Activated T-cell treated with anti-CD3 and anti-CD28 coated beads, Interleukin-2, amount 50 U/mL, for 4 hours (primary cell): Measurements from ENCODE around the gene RERE. TPM values are rescaled to one million over a fixed set of nuclear protein-coding genes. Genes with fewer than 3 reads are reported as not detected.

Experiments
- ATAC-seq, 2 donors: fragments of 200-7000 bp; cut with Tn5 transposase; one replicate each; pipeline ENCODE4 v1.10.0; 2021
- DNase-seq: peaks from one replicate; pipeline ENCODE4 v3.0.0-alpha.2; 2020
- H3K27me3 Mint-ChIP-seq: one replicate; pipeline ENCODE4 v1.8.0; 2021; ENCODE audit warnings: low read depth, mixed read lengths
- H3K36me3 Mint-ChIP-seq: one replicate; pipeline ENCODE4 v1.8.0; 2022; ENCODE audit warnings: mixed read lengths; ENCODE audit not compliant: insufficient read depth
- H3K4me1 Mint-ChIP-seq: one replicate; pipeline ENCODE4 v1.8.0; 2021; ENCODE audit warnings: low read depth, mixed read lengths
- H3K4me3 Mint-ChIP-seq: one replicate; pipeline ENCODE4 v1.8.0; 2021; ENCODE audit warnings: mild to moderate bottlenecking, moderate library complexity, mixed read lengths
- H3K9me3 Mint-ChIP-seq: one replicate; pipeline ENCODE4 v1.8.0; 2021; ENCODE audit warnings: mixed read lengths
- total RNA-seq, 3 donors: library from RNA; stranded (reverse); gene quantifications; one replicate each; pipeline ENCODE4 v1.2.1, GENCODE V29; 2021

The RERE gene
- total RNA-seq, 3 donors from 2014 or later: 40.5 to 53.4 (median 47.8) TPM

DNA sequence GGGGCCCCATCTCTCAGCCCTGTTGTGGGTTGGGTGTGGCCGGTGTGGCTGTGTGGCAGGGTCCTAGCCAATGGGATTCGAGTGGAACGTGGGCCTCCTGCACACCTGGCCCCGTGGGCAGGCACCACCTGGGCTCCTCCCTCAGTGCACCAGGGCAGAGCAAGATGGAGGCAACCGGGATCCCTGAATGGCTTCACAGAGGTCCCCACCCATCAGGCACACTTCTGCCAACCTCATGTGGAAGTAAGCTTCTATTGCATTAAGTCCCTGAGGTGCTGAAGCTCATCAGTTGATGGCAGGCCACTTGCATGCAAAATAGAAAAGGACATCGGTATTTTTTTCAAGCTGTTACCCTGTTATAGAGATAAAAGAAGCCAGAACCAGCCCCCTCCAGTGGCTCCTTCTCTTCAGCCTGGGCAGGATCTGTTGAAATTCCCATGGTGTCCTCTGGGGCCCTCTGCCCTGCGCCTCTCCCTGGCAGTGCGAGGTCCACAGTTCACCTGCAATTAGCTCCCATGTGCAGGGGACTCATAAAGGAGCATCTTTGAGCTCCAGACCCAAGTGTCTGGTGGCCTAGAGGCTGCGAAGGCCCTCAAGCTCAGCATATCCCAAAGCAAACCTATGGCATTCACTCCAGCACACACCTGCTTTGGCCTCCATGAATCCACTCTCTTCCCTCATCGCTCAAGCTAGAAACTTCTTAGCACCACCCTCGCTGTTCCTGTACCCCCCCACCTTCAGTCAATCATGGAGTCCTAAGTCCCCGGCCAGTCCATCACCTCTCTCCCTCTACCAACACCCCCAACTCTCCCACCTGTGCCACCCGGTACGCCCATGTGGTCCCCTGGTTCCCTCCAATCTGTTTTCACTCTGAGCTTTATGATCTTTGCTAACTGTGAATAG is 501.6 kb downstream of the RERE start:
- Mint-ChIP-seq H3K4me1 (peaks cover 11% of the 10 kb centered on the region), H3K9me3 (no peaks in the 10 kb centered on the region), H3K27me3 (peaks cover 33% of the 10 kb centered on the region), H3K36me3 (no peaks in the 10 kb centered on the region), H3K4me3 (no peak overlapping the region)
- ATAC-seq: no peak
- DNase-seq: no peak

DNA sequence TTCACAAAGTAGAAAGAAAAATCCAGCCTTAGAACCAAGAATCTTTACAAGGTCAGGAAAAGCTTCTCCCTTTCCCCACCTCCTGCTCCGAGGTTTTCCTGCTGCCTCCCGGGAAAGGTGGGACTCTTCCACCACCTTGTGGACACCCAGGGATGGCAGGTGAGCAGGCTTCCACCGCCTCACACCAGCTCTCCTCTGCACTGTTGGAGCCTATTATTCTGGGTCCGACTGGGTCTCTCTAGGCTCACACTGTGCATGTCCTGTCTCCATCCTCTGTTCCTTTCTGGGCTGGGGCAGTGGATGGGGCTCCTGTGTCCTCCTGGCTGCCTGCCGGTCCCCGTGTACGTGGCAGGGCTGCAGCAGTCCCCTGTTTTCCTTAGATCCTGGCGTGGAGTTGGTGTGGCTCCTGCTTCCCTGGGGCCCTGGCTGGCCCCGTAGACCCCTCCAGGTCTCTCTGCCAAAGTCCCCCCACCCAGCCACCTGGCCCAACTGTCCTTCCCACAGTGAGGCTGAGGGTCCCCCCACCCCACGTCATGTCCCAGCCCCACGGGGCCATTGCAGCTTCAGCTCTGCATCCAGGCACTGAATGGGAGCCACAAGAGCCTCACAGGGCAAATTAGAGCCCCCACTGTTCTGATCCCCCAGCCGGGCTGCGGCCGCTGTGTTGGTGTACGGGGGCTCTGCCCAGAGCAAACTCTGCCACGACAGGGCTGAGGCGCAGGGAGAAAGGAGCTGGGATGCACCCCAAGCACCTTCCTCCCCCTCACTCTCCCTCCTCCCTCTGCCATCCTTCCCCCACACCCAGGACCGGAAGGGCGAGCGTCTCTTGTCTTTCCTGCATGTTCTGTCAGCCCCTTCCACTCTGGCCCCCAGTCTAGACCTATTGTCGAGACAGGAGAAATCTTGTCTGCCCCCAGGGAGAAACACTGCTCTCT is 502.8 kb downstream of the RERE start:
- peaks cover 33% of the 10 kb centered on the region for H3K27me3 Mint-ChIP-seq
- H3K4me1 Mint-ChIP-seq: peaks cover 11% of the 10 kb centered on the region
- no peaks in the 10 kb centered on the region for H3K36me3 Mint-ChIP-seq
- H3K4me3 Mint-ChIP-seq: no peak overlapping the region
- DNase-seq: peak; percentile 27
- H3K9me3 Mint-ChIP-seq: no peaks in the 10 kb centered on the region
- ATAC-seq: peak in 1 of 2 donors; percentile 32

DNA sequence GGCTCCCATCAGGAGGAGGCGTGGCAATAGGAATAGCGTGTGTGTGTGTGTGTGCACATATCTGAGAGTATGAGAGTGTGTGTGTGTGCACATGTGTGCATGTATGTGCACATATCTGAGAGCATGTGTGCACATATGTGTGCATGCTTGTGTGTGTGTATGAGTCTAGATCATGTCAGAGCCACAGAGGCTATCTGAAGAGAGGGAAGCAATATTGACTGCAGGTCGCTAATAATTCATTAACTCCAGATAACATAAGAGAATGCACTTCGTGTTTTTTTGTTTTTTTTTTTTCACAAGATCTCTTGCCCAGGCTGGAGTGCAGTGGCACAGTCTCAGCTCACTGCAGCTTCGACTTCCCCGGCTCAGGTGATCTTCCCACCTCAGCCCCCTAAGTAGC is 504.2 kb downstream of the RERE start:
- Mint-ChIP-seq H3K27me3 (peaks cover 31% of the 10 kb centered on the region), H3K4me3 (no peak overlapping the region), H3K4me1 (peaks cover 8% of the 10 kb centered on the region), H3K9me3 (no peaks in the 10 kb centered on the region), H3K36me3 (no peaks in the 10 kb centered on the region)
- DNase-seq (no peak), ATAC-seq (no peak)

DNA sequence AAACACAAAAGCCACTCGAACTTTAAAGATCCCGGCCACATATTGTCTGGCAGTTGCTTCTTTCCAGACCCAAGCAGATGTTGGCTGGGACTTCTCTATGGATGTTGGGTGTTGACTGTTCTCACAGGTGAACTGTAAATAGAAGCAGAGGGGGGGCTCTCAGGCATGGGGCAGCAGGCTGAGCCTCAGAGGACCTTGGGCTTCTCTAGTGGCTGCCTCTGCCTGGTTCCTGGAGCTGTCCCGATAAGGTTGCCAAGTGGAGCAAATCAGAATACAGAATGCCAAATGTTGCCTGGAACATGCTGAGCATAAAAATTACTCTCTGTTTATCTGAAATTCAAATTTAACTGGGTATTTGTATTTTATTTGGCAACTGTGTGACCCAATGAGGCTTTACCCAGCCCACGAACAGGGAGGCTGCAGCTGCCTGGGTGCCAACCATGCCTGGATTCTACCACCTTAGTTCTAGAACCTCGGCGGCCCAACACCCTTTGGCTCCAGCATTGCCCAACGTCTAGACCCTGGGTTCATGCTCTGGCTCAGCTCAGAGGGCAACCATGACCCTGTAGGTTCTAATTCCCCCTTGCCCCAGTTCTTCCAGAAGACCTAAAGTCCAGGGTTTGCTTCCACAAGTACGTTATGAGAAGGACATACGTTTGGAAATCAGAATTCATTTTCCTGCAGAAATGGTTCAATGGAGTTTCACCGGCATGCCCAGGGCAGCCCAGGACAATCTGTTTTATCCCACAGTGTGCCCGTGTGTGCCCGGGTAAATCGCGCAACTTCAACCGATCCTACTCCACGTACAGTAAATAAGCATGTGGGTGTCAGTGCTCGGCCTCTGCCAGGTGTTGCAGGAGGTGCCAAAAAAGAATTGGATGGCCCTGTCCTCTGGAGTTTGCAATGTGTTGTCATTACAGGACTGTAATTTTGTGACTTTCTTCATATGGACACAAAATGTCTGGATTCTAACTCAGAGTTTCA is 504.9 kb downstream of the RERE start:
- no peaks in the 10 kb centered on the region for H3K36me3 Mint-ChIP-seq
- ATAC-seq (no peak), DNase-seq (no peak)
- H3K4me1 Mint-ChIP-seq: peaks cover 7% of the 10 kb centered on the region
- no peaks in the 10 kb centered on the region for H3K9me3 Mint-ChIP-seq
- H3K4me3 Mint-ChIP-seq: no peak overlapping the region
- peaks cover 31% of the 10 kb centered on the region for H3K27me3 Mint-ChIP-seq

DNA sequence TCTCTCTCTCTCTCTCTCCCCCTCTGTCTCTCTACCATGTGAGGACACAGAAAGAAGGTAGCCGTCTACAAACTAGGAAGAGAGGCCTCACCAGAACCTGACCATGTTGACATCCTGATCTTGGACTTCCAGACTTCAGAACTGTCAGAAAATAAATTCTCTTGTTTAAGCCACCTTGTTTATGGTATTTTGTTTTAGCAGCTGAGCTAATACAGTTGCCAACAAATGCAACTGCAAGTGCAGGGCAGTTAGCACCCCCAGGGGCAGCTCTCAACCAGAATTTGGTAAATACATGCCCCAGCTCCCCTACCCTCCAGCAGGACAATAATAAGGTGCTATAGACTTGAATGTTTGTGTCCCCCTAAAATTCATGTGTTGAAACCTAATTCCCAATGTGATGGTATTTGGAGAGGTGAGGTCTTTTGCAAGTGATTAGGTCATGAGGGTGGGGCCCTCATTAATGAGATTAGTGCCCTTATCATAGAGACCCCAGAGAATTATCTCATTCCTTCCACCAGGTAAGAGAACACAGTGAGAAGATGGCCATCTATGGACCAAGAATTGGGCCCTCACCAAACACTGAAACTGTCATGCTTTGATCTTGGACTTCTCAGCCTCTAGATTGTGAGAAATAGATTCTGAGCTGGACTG is 506.2 kb downstream of the RERE start:
- DNase-seq (no peak), ATAC-seq (no peak)
- Mint-ChIP-seq H3K4me3 (no peak overlapping the region), H3K27me3 (peaks cover 24% of the 10 kb centered on the region), H3K4me1 (peaks cover 6% of the 10 kb centered on the region), H3K36me3 (no peaks in the 10 kb centered on the region), H3K9me3 (no peaks in the 10 kb centered on the region)

DNA sequence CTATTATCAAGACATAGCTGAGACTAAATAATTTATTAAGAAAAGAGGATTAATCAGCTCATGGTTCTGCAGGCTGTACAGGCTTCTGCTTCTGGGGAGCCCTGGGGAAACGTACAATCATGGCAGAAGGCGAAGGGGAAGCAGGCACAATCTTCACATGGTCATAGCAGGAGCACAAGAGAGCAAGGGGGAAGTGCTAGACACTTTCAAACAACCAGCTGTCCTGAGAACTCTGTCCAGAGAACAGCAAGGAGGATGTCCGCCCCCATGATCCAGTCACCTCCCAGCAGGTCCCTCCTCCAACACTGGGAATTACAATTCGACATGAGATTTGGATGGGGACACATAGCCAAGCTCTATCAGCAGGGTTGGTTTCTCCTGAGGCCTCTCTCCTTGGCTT is 509.8 kb downstream of the RERE start:
- DNase-seq (no peak), ATAC-seq (no peak)
- H3K4me1 Mint-ChIP-seq: no peaks in the 10 kb centered on the region
- H3K27me3 Mint-ChIP-seq: no peaks in the 10 kb centered on the region
- no peak overlapping the region for H3K4me3 Mint-ChIP-seq
- no peaks in the 10 kb centered on the region for H3K9me3 Mint-ChIP-seq
- H3K36me3 Mint-ChIP-seq: no peaks in the 10 kb centered on the region

DNA sequence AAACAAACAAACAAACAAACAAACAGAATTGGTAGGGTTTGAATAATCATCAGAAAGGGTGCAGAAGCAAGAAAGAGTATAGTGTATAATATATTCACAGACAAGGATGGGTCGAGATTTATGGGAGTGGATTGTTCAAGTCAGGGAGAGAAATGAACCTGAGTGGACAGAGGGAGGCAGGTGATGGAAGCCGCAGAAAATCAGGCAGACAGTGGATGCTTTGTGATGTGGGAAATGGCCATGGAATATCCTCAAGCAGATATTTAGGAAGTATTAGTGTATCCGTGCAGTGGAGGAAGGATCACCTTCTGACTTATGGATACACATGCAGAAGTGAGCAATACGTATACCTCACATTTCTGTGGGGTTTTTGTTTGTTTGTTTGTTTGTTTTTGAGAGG is 513.6 kb downstream of the RERE start:
- no peaks in the 10 kb centered on the region for H3K36me3 Mint-ChIP-seq
- peaks cover 7% of the 10 kb centered on the region for H3K27me3 Mint-ChIP-seq
- H3K9me3 Mint-ChIP-seq: no peaks in the 10 kb centered on the region
- no peak overlapping the region for H3K4me3 Mint-ChIP-seq
- DNase-seq (no peak), ATAC-seq (no peak)
- H3K4me1 Mint-ChIP-seq: no peaks in the 10 kb centered on the region

DNA sequence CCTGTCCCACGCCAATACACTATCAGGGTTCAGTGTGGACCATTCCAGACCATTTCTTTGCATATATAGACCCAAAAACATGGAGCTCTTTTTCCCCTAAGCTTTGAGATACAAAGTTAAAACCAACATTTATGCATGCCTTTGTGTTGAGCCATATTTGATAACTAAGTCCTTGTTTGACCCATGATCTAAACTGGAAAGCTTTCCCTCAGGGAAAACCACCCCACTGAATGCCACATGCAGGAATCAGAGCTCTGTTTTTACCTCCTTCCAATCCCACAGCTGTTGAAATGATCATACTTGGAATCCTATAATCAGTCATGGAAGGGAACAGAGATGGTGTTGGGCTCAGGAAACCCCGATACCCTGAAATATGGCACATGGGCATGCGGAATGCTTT is 514.3 kb downstream of the RERE start:
- H3K36me3 Mint-ChIP-seq: no peaks in the 10 kb centered on the region
- H3K27me3 Mint-ChIP-seq: peaks cover 7% of the 10 kb centered on the region
- ATAC-seq (no peak), DNase-seq (no peak)
- H3K9me3 Mint-ChIP-seq: no peaks in the 10 kb centered on the region
- H3K4me3 Mint-ChIP-seq: no peak overlapping the region
- H3K4me1 Mint-ChIP-seq: no peaks in the 10 kb centered on the region

Other genes starting within 250 kb of the RERE start
- 1,000 to 10,000 TPM; 3,836 to 4,068 (median 3,869) TPM for gene ENO1, start 61.0 kb upstream of the RERE start, total RNA-seq
- under 1 TPM in 2 of 3 donors, not detected in 1; 0.14 to 0.25 TPM for gene CA6, start 128.2 kb upstream of the RERE start, total RNA-seq
- not detected for gene SLC2A7, start 208.8 kb upstream of the RERE start, total RNA-seq